ENCODE results near the gene GRHL3. TPM values are rescaled to one million over a fixed set of nuclear protein-coding genes. Genes with fewer than 3 reads are reported as not detected.

Gene GRHL3
- total RNA-seq, 1 donor from 2014 or later = not detected

DNA sequence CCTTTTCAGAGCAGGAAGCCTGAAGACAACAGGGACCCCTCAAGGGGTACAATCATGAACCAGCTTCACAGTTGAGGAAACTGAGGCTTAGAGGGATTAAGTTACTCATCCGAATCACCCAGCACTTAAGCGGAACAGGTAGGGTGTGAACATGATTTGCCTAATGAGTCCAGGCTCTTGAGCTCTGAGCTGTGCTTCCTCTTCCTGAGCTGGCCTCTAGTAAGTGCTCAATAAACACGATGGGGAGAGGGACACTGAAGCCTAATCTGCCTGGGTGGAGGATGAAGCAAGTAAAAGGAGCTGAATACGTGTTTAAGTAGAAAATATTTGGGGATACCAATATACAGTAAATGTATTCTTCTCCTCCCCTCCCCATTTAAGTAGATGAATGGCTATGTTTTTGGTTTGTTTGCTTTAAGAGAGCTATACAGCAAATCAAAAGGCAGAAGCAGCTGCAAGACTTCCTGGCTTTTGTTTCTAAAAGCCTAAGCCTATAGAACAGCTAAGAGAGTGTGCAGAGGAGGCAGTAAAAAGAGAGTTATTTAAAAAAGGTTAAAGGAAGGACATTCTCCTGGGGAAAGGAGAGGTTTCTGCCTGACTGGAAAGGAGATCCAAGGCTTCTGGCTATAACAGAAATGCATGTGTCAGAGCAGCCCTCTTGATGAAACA, 74.0 kb downstream of the GRHL3 start:
- DNase-seq (ENCODE audit: low read depth in 2 of 2) = no peak

DNA sequence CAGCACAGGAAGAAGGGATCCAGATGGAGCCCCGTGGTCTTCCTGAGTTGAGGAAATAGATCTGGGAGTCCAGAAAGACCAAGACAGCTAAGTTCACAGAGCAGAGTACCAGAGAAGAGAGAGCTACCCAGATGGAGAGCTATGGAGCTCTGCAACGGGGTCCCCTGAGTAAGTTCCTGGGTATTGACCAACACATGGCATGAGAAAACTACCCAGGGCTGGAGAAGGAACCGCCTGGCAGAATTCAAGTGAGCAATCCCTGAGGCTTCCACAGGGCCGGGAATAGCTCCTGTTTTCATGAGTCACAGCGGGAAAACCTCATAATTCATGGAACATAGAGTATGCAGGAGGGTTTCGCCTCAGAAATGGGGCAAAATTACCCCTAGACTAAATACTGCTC, 74.7 kb downstream of the GRHL3 start:
- peak in 1 of 2 donors; percentile 61 for DNase-seq (ENCODE audit: low read depth in 2 of 2)

DNA sequence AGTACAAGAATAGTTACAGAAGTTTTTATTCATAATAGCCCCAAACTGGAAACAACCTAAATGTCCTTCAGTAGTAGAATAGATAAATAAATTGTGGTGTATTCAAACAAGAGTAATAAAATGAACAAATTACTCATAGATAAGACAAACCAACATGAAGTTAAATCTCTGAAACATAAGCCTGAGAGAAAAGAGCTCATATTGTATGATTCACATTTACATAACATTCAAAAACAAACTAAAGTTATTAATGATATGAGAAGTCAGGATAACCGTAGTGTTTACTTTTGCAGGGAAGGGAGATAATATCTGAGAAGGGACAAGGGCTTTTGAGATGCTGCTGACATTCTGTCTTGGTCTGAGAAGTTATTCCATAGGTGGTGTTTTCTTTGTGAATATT, 80.9 kb downstream of the GRHL3 start:
- DNase-seq (ENCODE audit: low read depth in 2 of 2) = no peak

DNA sequence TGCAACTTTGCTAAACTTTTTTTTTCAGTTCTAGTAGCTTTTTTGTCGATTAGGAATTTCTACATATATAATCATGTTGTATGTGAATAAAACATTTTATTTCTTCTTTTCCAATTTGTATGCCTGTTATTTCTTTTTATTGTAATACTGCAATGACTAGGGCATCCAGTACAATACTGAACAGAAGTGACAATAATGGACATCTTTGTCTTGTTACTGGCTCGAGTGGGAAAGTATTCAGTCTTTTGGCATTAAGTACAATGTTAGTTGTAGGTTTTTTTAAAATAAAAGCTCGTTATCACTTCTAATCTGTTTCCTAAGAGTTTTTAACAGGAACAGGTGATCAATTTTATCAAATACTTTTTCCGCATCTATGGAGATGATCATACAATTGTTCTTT, 84.6 kb downstream of the GRHL3 start:
- DNase-seq (ENCODE audit: low read depth in 2 of 2) = no peak

Other genes with a start within 250 kb of the GRHL3 start
- under 0.01 TPM in 1 of 2 replicates, not detected in the other for gene MYOM3, start 207.2 kb upstream of the GRHL3 start, total RNA-seq
- gene IL22RA1, start 176.2 kb upstream of the GRHL3 start, total RNA-seq = not detected in 2 replicates
- gene IFNLR1, start 132.1 kb upstream of the GRHL3 start, total RNA-seq = under 0.01 TPM in 1 of 2 replicates, not detected in the other
- 1.5 and 2.4 TPM in 2 replicates for gene STPG1, start 94.4 kb downstream of the GRHL3 start, total RNA-seq
- 13.2 and 19.0 TPM in 2 replicates for gene NIPAL3, start 96.4 kb downstream of the GRHL3 start, total RNA-seq
- gene RCAN3, start 183.5 kb downstream of the GRHL3 start, total RNA-seq = 2.4 and 2.5 TPM in 2 replicates
- gene NCMAP, start 236.7 kb downstream of the GRHL3 start, total RNA-seq = not detected in 2 replicates